Measurements from ENCODE around the gene FPR3.
"Not testable (repeated sequence)": the region's sequence is repeated elsewhere in the genome, so short reads cannot be mapped to it uniquely, and the experiment has no call there.

The FPR3 gene

DNA sequence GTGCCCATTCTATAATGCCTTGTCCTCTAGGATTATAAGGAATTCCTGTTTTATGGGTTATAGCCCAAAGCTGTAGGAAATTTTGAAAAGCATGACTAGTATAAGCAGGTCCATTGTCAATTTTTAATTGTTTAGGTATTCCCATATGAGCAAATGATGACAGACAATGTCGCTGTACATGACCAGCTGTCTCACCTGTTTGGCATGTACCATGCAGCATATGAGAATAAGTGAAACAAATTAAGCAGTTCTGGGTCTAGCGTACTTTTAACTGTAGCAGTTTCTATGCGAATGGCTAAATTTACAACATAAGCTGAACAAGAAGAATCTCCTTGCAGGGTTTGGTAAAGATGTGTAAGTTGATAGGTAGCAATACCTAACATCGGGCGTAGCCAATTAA is 11.6 kb downstream of the FPR3 start:
- DNase-seq (ENCODE audit: low read depth in 1 of 2, low spot score in 1 of 2), result not testable (repeated sequence)

DNA sequence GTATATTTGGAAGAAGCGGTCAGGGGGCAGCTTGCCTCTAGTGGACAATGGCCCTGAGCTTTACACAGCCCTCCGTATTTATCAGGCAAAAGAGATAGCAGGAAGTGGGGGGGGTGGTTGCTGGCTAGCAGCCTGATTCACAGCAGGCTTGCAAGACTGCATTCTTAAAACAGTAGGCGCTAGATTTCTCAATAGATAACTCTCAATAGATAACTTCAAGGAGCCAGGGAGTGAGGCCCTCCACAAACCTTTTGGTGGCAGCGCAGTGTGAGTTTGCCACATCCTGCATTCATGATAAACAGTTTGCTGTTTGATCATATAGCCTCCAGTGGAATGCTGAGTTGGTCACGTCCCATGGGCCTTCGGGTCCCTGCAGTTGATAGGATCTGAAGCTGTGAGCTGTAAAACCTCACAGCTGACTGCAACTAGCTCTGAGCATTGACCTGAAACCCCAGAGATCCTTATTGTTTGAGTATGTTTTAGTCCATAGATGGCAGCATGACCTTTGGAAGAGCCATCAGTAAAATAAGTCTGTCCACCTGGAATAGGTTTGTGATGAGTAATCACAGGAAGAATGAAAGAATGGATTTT is 12.2 kb downstream of the FPR3 start:
- no peak for DNase-seq (ENCODE audit: low read depth in 1 of 2, low spot score in 1 of 2)

DNA sequence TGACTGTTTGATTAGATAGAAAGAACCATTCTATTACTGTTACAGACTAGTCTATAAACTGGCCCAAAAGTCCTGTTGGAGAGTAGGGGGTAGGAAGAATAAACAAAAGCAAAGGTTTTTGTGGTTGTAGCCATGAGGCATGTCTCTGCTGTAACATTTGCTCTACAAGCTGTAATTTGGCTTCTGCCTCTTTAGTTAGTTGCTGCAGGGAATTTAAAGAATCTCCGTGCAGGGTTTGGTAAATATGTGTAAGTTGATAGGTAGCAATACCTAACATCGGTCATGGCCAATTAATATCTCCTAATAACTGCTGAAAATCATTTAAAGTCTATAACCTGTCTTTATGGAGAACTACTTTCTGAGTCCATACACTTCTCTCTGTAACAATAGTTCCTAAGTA is 13.0 kb downstream of the FPR3 start:
- DNase-seq (ENCODE audit: low read depth in 1 of 2, low spot score in 1 of 2), result no peak

DNA sequence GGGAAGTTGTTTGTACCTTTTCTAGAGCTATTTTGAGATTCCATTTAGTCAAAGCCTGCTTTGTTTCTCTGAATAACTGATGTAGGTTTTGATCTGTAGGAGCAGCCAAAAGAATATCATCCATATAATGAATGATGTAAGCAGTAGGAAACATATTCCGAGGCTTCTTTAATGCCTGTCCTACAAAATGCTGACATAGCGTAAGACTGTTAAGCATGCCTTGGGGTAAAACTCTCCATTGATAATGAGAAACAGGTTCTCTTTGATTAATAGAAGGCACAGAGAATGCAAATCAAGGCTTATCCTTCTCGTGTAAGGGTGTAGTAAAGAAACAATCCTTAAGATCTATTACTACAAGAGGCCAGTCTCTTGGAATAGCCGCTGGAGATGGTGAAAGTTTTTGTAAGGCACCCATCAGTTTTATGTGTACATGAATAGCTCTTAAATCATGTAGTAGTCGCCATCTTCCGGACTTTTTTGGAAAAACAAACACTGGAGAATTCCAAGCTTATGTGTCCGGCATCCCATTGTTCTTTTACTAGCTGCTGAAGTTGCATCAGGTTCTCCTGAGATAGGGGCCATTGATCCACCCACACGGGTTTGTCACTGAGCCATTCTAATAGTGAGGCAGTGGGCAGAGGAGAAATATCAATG is 13.5 kb downstream of the FPR3 start:
- no peak for DNase-seq (ENCODE audit: low read depth in 1 of 2, low spot score in 1 of 2)

GRCh38 chr19:51809787-51810186 is 14.8 kb downstream of the FPR3 start:
- DNase-seq (ENCODE audit: low read depth in 1 of 2, low spot score in 1 of 2), result no peak

GRCh38 chr19:51810223-51810622 is 15.3 kb downstream of the FPR3 start:
- DNase-seq (ENCODE audit: low read depth in 1 of 2, low spot score in 1 of 2), result no peak

DNA sequence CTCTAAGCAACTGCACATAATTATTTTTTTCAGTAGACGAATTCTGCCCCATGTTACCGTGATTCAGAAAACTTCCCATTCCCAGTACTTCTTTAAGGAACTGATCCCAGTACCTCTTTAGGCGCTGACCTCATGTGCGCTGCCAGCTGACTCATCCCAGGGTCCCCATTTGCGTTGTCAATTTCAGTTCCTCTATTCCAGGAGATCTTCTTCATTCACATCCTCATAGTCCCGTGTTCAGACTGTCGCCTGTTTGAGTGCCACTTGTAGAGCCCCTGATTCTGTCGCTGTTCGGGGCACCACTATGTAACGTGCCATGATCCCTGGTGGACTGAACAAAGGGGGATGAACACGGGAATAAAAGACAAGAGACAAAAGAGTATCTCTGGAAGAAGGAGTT is 16.4 kb downstream of the FPR3 start:
- DNase-seq (ENCODE audit: low read depth in 1 of 2, low spot score in 1 of 2), result no peak

DNA sequence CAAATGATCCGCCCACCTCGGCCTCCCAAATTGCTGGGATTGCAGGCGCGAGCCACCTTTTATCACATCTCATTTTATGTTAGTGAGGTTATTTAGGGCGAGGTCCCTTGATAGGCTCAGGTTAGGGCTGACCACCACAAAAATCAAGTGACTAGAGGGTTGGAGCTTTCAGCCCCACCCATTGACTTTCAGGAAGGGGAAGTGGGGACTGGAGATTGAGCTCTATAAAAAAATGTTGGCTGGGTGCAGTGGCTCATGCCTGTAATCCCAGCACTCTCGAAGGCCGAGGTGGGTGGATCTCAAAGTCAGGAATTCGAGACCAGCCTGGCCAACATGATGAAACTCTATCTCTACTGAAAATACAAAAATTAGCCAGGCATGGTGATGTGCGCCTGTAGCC is 20.1 kb downstream of the FPR3 start:
- DNase-seq (ENCODE audit: low read depth in 1 of 2, low spot score in 1 of 2), result no peak

DNA sequence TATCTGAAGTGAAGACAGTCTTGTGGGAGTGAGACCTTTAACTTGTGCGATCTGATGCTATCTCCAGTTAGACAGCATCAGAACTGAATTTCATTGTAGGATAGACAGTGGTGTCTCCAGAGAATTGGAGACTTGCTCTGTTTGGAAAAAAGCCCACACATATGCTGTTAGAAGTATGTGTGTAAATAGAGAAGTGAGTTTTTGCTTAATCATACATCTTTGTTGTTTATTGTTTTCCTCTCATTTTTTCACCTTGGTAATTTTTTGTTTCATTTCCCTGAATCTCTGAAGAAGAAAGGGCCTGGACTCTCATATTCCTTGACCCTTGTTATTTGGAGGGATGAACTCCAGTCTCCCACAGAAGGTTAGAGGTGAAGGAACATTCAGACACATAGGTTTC is 21.8 kb downstream of the FPR3 start:
- no peak for DNase-seq (ENCODE audit: low read depth in 1 of 2, low spot score in 1 of 2)

DNA sequence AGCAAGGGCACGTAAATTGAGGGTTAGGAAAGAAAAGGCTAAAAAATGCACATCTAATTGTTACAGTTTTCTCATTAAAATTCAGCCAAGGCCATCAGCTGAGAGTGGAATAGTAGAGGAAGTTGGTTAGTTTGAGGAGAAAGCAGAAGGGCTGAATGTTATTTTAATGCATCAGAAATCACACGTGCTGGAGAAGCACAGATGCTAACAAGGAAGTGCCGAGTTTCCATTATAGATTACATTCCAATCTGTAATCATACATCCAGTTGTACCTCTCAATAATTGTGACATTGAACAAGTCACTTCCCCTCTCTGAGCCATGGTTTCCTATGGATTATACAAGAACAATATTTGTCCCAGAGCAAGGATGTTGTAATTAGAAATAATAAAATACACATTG is 25.1 kb downstream of the FPR3 start:
- no peak for DNase-seq (ENCODE audit: low read depth in 1 of 2, low spot score in 1 of 2)

DNA sequence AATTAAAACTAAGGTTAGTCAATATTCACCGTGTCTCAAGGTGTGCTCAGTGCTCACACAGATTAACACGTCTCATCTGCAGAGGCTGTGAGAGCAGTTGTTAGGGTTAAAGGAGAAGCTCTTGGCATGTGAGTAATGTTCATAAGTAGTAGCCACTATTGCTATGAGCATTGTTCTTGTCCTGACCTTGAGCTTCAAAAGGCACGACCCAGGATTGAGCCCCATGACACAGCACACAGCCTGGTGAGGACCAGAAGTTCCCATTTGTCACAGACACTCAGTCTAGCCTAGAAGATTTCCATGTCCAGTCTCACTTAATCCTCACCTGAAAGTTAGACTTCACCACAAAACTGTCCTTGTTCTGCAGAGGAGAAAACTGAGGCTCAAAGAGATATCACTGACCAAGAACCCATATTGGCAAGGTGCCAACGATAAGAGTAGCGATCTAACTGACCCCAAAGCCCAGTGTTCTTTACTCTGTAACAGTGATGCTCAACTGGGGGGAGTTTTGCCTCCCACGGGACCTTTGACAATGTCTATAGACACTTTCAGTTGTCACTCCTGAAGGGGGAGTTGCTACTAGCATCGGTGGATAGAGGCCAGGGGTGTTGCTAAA is 26.0 kb downstream of the FPR3 start:
- DNase-seq (ENCODE audit: low read depth in 1 of 2, low spot score in 1 of 2), result no peak

DNA sequence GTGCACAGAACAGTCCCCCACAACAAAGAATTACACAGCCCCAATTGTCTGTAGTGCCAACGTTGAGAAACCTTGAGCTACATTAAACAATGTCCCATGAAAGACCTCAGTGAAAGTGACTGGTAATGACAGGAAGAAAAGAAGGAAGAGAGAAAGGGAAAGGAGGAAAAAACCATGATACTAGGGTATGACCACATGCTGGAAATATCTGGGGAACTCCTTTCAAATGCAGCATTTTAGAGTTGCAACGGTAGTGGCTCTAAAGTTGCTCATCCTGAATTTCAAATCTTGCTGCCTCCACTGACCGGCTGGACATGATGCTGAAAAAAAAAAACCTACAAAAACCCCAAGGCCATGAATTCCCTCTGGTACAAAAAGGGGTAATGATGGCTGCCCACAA is 26.5 kb downstream of the FPR3 start:
- DNase-seq (ENCODE audit: low read depth in 1 of 2, low spot score in 1 of 2), result no peak

DNA sequence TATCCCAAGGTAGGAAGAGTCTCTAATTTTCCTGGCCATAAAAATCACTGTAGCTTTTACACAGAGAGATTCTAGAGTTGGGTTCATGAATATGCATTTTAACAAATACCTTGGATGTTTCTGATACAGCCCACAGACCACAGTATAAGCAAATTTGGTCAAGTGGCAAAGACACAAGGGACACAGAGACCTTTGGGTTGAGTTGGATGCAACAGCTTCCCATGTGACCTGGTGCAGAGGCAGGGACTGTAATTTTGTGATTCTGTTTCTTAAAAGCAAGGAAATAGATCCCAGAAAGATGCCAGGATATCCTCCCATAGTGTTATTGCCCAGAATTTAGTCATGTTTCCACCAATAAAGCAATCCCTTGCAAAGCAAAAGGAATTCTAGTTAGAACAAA is 27.0 kb downstream of the FPR3 start:
- DNase-seq (ENCODE audit: low read depth in 1 of 2, low spot score in 1 of 2), result no peak

DNA sequence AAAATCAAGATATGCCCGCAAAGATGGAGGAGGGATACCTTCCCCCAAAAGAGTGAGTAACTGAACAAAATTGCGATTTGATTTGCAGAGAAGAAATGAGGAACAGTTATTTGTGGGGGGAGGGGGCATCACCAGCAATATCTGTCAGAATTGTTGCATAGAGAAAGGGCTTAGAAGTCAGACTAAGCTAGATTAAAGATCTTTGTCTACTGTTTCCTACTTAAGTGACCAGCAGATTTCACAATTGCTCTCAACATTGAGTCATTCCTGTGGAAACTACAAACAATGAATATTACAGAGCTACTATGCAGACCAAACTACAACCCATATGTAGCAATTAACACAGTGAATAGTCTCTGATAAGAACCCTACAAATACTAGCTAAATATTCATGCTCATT is 27.4 kb downstream of the FPR3 start:
- no peak for DNase-seq (ENCODE audit: low read depth in 1 of 2, low spot score in 1 of 2)

GRCh38 chr19:51822946-51823345 is 28.0 kb downstream of the FPR3 start:
- no peak for DNase-seq (ENCODE audit: low read depth in 1 of 2, low spot score in 1 of 2)

DNA sequence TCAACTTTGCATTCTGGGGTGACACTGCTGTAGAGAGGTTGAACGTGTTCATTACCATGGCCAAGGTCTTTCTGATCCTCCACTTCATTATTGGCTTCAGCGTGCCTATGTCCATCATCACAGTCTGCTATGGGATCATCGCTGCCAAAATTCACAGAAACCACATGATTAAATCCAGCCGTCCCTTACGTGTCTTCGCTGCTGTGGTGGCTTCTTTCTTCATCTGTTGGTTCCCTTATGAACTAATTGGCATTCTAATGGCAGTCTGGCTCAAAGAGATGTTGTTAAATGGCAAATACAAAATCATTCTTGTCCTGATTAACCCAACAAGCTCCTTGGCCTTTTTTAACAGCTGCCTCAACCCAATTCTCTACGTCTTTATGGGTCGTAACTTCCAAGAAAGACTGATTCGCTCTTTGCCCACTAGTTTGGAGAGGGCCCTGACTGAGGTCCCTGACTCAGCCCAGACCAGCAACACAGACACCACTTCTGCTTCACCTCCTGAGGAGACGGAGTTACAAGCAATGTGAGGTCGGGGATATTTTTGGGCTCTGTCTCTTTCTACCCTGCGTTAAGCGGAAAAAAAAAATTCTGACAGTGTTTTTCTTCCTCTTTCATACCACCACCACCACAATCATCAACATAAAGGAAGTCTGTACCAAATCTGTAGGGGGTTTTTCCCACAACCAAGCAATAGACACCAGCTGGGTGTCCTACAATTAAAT is 29.5 kb downstream of the FPR3 start:
- DNase-seq (ENCODE audit: low read depth in 1 of 2, low spot score in 1 of 2), result no peak

DNA sequence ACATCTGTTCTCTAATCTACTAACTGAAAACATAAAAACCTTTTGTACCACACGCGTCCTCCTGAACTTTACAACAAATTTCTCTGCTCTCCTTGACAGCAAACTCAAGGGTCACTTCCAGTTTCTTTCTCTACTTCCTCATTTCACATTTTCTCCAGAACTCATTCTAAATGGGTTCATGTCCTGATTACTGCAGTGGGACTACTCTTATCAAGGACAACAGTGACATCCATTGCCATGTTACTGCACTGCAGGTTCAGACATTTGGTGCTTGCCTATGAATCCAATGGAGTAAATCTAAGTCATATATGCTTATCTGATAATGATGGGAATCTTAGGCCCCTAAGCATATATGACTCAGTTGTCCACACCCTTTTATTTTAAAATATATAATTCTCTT is 35.3 kb downstream of the FPR3 start:
- no peak for DNase-seq (ENCODE audit: low read depth in 1 of 2, low spot score in 1 of 2)

DNA sequence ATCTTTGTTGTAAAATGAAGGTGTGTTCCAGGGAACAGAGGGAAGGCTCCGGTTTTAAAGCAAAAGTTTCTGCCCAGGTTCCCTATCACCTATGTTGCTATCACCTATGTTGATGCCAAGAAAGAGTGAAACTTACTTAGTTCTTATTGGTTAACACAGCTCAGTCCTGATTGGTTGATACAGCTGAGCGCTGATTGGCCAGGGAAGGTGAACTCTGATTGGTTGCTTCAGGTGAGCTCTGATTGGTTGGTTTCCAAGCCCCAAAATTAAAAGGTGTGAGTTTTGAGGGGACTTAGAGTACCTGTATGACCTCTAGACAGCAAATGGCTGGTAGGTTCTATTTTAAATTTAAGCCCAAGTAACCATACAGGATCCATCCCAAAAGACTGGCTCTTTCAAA is 42.2 kb downstream of the FPR3 start:
- DNase-seq (ENCODE audit: low read depth in 1 of 2, low spot score in 1 of 2), result no peak

DNA sequence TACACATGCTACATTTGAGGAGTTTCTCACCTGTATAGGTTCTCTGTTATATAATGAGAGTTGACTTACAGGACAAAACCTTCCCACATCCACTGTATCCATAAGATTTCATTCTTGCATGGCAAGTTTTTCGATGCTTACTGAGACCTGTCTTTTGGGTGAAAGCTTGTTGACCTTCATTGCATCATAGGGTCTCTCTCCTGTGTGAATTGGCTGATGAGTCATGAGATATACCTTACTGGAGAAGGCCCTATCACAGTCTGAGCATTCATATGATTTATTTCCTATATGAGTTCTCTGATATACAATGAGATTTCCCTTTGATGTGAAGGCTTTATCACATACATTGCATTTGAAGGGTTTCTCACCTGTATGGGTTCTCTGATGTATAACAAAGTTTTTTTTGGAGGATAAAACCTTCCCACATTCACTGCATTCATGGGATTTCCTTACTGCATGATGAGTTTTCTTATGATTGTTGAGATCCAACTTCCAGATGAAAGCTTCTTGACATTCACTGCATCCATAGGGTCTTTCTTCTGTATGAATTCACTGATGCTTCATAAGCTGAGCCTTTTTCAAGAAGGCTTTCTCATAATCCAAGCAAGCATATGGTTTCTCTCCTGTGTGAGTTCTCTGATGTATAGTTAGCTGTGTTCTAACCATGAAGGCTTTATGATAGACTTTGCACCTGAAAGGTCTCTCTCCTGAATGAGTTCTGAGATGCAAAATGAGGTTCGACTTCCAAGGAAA is 67.1 kb downstream of the FPR3 start:
- DNase-seq (ENCODE audit: low read depth in 1 of 2, low spot score in 1 of 2), result no peak

- DNase-seq (ENCODE audit: low read depth in 1 of 2, low spot score in 1 of 2), result no peak
Observed at GRCh38 chr19:51873097-51873496, 78.1 kb downstream of the FPR3 start.

All from stimulated activated CD4-positive, alpha-beta T cell treated with anti-CD3 and anti-CD28 coated beads, Interleukin-15, amount 100 ng/mL, for 1 hour (primary cell).